ENCODE data around the gene RND2.
A peak's percentile ranks its signal among the peaks of the same experiment; 100 is the strongest.

- TF ChIP-seq, protein P1, sequence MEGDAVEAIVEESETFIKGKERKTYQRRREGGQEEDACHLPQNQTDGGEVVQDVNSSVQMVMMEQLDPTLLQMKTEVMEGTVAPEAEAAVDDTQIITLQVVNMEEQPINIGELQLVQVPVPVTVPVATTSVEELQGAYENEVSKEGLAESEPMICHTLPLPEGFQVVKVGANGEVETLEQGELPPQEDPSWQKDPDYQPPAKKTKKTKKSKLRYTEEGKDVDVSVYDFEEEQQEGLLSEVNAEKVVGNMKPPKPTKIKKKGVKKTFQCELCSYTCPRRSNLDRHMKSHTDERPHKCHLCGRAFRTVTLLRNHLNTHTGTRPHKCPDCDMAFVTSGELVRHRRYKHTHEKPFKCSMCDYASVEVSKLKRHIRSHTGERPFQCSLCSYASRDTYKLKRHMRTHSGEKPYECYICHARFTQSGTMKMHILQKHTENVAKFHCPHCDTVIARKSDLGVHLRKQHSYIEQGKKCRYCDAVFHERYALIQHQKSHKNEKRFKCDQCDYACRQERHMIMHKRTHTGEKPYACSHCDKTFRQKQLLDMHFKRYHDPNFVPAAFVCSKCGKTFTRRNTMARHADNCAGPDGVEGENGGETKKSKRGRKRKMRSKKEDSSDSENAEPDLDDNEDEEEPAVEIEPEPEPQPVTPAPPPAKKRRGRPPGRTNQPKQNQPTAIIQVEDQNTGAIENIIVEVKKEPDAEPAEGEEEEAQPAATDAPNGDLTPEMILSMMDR (IDR thresholded peaks at IDR 0.05) = no peak
- TF ChIP-seq POLR2A (IDR thresholded peaks at IDR 0.05) (no peak), EP300 (IDR thresholded peaks at IDR 0.05) (no peak), POLR2AphosphoS5 (IDR thresholded peaks at IDR 0.05) (peak in 2 of 4 donors; percentile 31)
Observed at GRCh38 chr17:43015579-43015978, 9.5 kb upstream of the RND2 start.

All from sigmoid colon (tissue), 4 donors.